ENCODE measurements around the gene MB.

DNA sequence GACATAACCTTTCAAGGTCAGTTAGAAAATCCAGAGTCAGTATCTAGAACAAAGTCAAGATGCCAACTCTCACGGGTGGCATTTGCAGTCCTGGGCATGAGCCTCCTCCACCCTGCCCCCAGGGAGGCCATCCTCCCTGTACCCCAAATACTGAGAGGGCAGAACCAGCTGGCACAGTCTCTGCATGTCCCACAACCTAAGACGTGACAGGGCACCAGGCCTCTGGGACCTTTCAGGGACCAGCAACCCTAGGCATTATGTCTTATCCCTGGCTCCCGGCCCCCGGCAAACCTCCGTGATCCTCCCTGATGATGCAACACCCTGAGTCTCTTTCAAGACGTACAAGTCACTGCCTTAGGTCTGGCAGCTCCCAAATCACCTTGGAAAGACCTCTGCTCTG lies 2.0 kb downstream of the MB start:
- TF ChIP-seq CTCF (conservative IDR thresholded peaks at IDR 0.05; ENCODE audit: low read depth in 2 of 2) (no peak), EZH2 (IDR thresholded peaks at IDR 0.05; ENCODE audit: low read depth, unreplicated experiment) (no peak), ETS1 (IDR thresholded peaks at IDR 0.05) (no peak), EZH2phosphoT487 (IDR thresholded peaks at IDR 0.05; ENCODE audit: unreplicated experiment) (no peak), JUNB (IDR thresholded peaks at IDR 0.05; ENCODE audit: unreplicated experiment) (no peak), NANOG (IDR thresholded peaks at IDR 0.05; ENCODE audit: borderline replicate concordance) (no peak), POLR2AphosphoS5 (IDR thresholded peaks at IDR 0.05; ENCODE audit: low read depth) (no peak), ZNF114 (CRISPR knock-in tag; IDR thresholded peaks at IDR 0.05) (no peak), CREB1 (CRISPR knock-in tag; IDR thresholded peaks at IDR 0.05; ENCODE audit: low read depth) (no peak)
- TF ChIP-seq, protein P1, sequence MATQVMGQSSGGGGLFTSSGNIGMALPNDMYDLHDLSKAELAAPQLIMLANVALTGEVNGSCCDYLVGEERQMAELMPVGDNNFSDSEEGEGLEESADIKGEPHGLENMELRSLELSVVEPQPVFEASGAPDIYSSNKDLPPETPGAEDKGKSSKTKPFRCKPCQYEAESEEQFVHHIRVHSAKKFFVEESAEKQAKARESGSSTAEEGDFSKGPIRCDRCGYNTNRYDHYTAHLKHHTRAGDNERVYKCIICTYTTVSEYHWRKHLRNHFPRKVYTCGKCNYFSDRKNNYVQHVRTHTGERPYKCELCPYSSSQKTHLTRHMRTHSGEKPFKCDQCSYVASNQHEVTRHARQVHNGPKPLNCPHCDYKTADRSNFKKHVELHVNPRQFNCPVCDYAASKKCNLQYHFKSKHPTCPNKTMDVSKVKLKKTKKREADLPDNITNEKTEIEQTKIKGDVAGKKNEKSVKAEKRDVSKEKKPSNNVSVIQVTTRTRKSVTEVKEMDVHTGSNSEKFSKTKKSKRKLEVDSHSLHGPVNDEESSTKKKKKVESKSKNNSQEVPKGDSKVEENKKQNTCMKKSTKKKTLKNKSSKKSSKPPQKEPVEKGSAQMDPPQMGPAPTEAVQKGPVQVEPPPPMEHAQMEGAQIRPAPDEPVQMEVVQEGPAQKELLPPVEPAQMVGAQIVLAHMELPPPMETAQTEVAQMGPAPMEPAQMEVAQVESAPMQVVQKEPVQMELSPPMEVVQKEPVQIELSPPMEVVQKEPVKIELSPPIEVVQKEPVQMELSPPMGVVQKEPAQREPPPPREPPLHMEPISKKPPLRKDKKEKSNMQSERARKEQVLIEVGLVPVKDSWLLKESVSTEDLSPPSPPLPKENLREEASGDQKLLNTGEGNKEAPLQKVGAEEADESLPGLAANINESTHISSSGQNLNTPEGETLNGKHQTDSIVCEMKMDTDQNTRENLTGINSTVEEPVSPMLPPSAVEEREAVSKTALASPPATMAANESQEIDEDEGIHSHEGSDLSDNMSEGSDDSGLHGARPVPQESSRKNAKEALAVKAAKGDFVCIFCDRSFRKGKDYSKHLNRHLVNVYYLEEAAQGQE (IDR thresholded peaks at IDR 0.05; ENCODE audit: unreplicated experiment) = no peak
